Smooth muscle cell of the umbilical artery (primary cell): Measurements from ENCODE around the gene ZNF79. TPM values are rescaled to one million over a fixed set of nuclear protein-coding genes. Genes with fewer than 3 reads are reported as not detected.

ENCODE experiments used
- total RNA-seq: library from RNA; depleted of rRNA; stranded (reverse); fragments of >200 nt; gene quantifications from 2 replicates; pipeline ENCODE4 v1.2.3, GENCODE V29; 2014

ZNF79 gene
- 10.5 and 13.1 TPM in 2 replicates for total RNA-seq

DNA sequence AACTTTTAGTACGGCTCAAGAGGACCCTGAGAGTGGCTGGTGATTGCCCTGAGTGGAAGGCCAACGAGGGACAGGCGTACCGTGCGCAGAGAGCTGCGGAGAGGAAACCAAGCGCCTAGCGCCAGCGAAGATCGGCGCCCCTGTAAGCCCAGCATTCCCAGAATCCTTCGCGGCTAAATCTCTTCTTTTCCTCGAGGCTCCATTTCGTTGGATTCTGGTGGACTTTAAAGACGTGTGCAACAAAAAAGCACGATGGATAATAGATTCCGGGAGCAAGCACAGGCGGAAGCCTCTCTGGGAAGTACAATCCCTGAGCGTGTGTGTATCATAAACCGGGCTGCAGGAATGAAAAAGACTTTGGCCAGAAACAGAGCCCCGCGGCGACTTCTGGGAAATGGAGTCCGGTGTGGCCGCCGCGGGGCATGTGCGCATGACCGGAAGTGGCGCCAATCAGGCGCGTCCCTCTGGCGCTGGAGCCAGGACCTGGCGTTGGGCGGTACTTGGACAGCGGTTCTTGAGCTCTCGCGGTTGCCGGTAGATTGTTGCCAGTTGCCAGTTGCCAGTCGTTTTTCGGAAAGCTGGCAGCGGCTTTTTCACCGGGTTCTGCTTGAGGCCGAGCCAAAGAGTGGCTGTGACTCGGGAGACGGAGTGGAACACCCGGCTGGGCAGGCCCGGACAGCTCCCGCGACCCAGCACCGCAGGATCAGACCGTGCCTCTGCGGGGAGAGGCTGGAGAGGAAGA, at the start of gene ZNF79:
ZNF79 (plus strand) TSS at position 449 of the 742 bp plus-strand sequence. CDS start 406 bp downstream, outside the sequence.

GRCh38 chr9:127396808-127397645, 27.2 kb upstream of the ZNF79 start, which contains the start of gene SLC2A8:
Gene SLC2A8, plus strand, starts transcription at chr9:127397169. Its CDS starts 62 bp downstream, at chr9:127397231.

GRCh38 chr9:127450830-127451607, 26.8 kb downstream of the ZNF79 start, which contains the start of the genes LRSAM1 and RPL12:
Gene LRSAM1, plus strand, starts transcription at chr9:127451510. Its CDS starts 3,018 bp downstream, at chr9:127454528.
Gene RPL12, minus strand, starts transcription at chr9:127451406. Its CDS starts 89 bp downstream, at chr9:127451317.

Other genes with a start within 250 kb of the ZNF79 start
- gene GARNL3, start 159.6 kb upstream of the ZNF79 start, total RNA-seq: 0.30 and 3.5 TPM in 2 replicates
- gene SLC2A8, start 27.2 kb upstream of the ZNF79 start, total RNA-seq: 3.6 and 4.4 TPM in 2 replicates
- 745 and 1,204 TPM in 2 replicates for gene RPL12, start 27.0 kb downstream of the ZNF79 start, total RNA-seq
- 10.4 and 17.7 TPM in 2 replicates for gene LRSAM1, start 27.1 kb downstream of the ZNF79 start, total RNA-seq
- 37.7 and 50.8 TPM in 2 replicates for gene STXBP1, start 187.9 kb downstream of the ZNF79 start, total RNA-seq